HG03439 (cell line): Measurements from ENCODE around the gene DOLK.
"Not testable (repeated sequence)": the region's sequence is repeated elsewhere in the genome, so short reads cannot be mapped to it uniquely, and the experiment has no call there.

Source experiments
- ATAC-seq: cut with Tn5 transposase; IDR thresholded peaks from one replicate; pipeline ENCODE4 v1.9.1; 2021; ENCODE audit warnings: mild to moderate bottlenecking, moderate library complexity; ENCODE audit not compliant: unreplicated experiment

DOLK gene

DNA sequence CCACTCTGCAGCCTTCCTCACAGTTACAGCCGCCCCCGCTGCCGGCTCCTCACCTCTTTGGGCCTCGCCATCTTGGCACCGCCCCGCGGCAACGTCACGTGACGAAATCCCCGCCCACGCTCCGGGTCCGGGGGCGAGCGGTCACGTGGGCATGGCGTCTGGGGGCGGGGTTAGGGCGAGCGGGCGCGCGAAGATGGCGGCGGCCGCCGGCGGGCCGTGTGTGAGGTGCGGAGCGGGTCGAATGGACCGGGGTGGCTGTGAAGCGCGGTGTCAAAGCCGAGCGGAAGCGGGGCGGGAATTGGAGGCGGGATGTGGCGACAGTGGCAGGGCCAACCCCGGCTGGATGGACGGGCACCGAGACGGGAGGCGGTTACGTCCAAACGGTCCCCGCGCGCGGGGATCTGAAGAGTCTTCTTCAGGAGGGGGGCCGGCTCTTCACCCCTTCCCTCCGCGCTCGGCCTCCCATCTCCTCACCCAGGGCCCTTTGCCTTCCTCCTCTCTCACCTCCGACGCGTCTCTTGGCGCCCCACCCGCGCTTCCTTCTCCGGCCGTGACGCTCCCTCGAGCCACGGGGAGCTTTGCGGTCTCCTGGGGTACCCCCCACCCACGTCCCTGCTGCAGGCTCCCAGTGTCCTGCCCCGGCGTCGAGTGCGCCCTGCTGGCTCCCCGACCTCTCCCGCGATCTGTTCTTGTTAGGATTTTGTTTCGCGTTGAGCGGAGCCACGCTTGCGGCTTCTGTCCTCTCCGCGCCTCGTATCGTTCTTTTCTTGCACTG, at the start of gene DOLK, which contains the start of gene NUP188:
Gene DOLK, minus strand, starts transcription at position 77 of the 775 bp plus-strand sequence. CDS start 300 bp downstream, outside the sequence.
Gene NUP188, plus strand, starts transcription at position 173 of the 775 bp plus-strand sequence. Its CDS starts 21 bp downstream, at position 194.
- peak; percentile 78 for ATAC-seq

DNA sequence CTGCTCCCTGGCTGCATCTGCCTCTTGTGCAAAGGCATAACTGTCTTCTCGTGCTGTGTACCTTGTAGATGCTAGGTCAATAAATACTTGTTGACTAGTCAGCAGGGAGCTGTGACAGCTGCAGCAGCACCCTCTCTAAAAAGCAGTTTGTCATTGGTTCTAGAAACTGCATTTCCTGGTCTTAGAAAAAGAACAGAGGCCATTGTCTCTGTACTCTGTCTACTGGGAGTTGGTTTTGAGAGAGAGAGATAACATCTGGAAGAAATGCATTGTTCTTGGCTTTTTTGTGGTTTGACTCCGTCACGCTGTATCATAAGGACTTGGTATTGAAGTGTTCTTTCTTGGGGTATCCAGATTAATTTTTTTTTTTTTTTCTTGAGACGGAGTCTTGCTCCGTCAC, 48.4 kb upstream of the DOLK start:
- no peak for ATAC-seq

DNA sequence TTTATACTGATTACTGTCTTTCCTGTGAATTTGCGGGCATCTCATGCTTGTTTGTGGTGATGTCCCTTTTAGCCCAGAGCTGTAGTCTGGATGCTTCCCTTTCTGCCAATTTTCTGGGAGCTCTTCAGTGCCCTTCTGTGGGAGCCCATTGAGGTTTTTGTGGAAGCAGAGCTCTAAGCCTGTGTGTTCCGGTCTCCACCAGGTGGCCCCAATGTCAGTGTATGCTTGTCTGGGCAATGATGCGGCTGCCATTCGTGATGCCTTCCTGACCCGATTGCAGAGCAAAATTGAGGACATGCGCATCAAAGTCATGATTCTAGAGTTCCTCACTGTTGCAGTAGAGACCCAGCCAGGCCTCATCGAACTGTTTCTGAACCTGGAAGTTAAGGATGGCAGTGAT, 45.6 kb upstream of the DOLK start:
- no peak for ATAC-seq

DNA sequence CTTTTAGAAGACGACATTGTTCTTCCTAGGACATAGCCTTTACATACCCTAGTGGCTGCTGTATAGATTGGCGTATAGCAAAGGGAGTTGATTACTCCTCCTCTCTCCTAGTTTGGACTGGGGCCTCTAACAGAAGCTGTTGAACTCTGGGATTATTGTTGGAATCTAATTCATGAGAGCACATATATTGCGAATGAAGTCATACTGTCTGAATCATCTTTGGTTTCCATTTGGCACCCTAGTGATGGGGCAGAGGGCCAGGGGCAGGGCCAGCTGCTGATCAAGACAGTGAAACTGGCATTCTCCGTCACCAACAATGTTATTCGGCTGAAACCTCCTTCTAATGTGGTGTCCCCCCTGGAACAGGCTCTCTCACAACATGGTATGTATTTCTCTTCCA, 40.4 kb upstream of the DOLK start:
- ATAC-seq = no peak

DNA sequence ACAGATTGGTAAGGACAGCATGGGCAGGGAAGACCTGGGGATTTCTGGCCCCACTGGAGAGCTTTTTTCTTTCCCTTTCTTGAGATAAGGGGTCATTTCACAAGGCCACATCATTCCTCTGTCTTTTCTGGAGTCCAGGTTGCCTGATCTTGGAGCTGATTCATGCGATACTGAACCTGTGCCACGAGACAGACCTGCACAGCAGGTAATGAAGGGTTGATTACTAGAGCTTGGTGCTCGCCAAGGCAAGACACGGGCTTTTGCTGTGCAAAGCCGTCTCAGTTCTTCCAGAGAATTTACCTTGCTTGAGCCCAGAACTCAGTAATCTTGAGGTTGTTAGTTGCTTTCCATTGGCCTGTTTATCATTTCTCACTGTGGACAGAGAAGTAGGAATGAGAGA, 39.3 kb upstream of the DOLK start:
- no peak for ATAC-seq

DNA sequence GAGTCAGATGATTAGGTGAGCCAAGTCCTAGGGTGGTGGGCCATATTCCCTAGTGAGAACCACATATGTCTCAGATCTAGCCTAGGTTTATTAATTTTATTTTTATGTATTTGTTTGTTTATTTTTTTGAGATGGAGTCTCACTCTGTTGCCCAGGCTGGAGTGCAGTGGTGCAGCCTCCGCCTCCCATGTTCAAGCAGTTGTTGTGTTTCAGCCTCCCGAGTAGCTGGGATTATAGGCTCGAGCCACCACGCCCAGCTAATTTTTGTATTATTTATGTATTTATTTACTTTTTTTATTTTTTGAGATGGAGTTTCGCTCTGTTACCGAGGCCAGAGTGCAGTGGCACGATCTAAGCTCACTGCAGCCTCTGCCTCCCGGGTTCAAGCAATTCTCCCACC, 36.1 kb upstream of the DOLK start:
- no peak for ATAC-seq

DNA sequence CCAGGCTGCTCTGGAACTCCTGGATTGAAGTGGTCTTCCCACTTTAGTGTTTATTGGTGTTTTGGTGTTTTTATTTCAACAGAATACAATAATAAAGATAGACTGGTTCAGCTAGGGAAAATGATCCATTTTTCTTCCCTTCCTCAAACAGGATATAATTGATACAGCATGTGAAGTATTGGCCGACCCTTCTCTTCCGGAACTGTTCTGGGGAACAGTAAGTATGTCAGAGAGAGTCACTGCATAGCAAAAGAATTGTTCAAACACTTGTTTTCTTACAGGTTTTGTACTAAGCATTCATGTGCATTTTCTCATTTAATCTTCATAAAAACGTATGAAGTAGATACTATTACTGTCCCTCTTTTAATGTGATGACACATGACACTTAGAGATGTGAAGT, 31.7 kb upstream of the DOLK start:
- ATAC-seq = no peak

DNA sequence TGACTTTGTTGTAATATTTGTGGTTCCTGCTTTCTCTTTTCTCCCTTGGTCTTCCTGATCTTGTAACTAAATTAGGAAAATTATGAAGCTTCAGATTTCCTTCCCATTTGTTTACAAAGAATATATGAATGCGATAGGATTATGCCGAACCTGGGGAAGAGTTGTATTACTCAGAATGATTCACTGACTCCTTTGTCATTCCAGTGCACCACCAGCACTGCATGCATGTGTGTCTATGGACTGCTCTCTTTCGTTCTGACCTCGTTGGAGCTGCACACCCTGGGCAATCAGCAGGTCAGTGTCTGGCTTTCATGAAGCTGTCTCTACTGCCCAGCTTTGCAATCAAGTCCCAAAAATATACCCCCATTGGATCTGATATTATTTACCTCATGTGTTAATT, 25.6 kb upstream of the DOLK start:
- no peak for ATAC-seq

DNA sequence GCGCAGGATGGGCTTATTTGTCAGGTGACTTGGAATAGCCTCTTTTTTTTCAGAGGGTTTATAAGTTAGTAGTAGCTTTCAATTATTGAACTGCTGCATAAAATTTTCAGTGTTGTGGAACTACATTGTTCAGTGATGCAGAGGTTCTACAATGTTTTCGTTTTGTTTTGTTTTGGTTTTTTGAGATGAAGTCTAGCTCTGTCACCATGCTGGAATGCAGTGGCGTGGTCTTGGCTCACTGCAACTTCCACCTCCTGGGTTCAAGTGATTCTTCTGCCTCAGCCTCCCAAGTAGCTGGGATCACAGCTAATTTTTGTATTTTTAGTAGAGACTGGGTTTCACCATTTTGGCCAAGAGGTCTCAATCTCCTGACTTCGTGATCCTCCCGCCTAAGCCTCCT, 22.1 kb upstream of the DOLK start:
- ATAC-seq = no peak

DNA sequence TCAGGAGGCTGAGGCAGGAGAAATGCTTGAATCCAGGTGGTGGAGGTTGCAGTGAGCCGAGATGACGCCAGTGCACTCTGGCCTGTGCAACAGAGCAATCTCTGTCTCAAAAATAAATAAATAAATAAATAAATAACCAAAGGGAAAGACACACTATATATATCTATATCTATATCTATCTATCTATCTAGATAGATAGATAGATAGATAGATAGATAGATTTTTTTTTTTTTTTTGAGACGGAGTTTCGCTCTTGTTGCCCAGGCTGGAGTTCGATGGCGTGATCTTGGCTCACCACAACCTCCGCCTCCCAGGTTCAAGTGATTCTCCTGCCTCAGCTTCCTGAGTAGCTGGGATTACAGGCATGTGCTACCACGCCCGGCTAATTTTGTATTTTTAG, 14.0 kb upstream of the DOLK start:
- ATAC-seq = not testable (repeated sequence)

DNA sequence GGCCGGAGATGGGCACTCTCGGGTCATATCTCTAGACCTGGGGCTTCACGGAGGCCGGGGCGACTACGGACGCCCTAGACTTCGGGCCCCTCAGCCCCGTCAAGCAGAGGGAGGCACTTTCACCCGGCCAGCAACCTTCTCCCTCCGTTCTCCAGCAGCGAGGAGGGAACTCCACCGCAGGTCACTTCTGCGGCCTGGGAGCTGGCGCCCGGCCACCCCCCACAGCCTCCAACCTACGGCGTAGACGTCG, 201 bp downstream of the DOLK start:
- no peak for ATAC-seq

DNA sequence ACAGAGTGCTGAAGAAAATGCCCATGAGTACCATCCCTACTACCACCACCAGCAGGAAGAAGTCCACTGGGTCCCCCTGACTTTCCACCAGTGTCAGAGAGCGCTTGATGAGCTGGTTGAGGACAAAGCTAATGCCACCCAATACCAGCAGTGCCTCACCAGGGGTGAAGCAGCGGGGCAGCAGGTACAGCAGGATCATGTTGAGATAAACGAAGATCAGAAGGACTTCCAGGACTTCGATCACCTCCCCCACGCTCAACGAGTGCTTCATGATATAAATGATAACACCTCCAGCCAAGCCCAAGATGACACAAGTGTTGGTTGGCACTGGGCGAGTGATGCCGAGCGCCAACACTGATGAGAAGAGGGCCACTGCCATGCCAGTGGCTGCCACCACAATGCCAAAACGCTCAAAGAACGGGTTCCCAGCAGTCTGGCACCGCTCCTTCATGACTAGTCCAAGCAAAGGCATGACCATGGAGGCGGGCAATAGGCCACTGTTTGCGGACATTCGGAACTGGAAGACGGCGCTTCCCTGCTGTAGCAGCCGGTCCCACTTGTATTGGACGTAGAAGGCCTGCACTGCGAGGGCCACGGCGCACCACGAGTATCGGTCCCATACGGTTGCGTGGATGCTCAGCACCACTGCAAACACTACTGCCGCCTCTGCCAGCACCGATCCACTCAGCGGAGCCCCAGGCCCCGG, 679 bp downstream of the DOLK start:
- ATAC-seq = peak; percentile 31

DNA sequence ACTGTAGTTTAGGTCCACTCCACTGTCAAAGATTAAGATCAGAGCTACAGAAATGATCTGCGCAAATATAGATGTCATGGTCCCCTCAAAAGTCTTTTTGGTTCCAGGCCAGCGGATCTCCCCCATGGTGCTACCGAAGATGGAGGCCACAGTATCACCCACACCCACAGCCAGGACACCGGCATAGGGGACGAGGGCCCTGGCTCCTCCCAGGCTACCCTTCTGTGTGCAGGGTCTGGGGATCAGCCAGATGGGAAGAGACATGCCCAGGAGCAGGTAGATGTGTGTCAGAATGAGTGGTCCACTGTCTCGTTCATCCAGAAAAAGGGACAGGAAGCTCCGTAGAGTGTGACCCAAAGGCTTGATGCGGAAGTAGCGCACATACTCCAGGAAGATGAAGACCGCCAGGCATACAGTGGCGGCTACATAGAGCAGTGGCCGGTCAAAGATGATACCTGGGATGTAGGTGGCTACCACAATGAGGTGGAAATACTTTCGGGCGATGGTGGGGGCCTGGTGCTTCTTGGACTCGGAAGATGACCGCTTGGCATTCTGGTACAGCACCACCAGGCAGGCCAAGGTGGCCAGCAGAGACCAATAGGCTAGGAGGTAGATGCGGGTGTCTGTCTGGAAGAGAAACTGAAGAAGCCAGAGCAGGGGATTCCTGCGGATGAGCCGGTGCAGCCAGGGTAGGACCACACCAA, 1.5 kb downstream of the DOLK start:
- ATAC-seq = no peak

DNA sequence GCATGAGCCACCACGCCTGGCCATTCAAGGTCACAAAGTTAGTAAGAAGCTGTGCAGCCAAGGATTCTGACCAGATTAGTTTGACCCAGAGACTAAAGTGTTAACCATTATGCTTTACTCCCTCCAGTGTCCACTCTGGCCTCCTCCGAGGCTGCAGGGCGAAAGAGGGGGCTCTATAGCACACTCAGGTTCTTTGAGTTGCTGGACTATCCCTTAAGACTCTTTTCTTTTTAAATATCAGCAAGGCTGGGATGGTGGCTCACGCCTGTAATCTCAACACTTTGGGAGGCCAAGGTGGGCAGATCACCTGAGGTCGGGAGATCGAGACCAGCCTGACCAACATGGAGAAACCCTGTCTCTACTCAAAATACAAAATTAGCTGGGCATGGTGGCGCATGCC, 2.4 kb downstream of the DOLK start:
- not testable (repeated sequence) for ATAC-seq

DNA sequence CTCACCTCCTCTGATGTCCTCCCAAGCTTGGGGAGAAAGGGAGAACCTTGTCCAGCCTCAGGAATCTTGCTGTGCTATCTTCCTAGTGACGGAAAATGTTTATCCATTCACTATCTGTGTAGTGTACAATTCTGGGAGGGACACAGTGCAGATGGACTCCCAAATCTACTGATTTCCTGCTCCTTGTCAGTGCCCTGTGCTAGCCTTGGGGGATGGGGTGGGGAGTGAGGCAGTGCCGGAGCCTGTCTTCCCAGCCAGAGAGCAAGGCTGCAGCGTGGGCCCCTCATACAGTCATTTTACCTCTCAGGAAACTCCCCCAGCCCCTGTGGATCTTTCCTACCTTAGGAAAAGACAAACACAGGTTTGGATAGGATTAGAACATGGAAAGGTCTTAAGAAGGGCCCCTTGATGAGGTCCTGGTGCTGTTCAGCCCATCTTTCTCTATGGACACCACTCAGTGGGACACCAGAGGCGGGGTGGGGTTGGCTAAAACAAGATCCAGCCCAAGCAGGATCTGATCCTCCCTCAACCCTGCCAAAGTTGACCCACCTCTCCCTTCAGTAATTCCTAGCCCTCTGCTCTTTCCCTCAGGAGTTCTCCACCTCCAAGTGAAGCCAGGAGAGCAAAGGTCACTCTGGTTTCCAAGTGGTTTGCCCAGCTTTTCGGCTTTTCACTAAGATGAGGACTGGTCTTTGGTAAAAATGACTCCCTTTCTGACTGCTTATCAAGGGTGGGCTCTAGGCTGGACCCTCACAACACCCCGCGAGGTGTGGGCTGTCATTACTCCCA, 3.4 kb downstream of the DOLK start:
- no peak for ATAC-seq

DNA sequence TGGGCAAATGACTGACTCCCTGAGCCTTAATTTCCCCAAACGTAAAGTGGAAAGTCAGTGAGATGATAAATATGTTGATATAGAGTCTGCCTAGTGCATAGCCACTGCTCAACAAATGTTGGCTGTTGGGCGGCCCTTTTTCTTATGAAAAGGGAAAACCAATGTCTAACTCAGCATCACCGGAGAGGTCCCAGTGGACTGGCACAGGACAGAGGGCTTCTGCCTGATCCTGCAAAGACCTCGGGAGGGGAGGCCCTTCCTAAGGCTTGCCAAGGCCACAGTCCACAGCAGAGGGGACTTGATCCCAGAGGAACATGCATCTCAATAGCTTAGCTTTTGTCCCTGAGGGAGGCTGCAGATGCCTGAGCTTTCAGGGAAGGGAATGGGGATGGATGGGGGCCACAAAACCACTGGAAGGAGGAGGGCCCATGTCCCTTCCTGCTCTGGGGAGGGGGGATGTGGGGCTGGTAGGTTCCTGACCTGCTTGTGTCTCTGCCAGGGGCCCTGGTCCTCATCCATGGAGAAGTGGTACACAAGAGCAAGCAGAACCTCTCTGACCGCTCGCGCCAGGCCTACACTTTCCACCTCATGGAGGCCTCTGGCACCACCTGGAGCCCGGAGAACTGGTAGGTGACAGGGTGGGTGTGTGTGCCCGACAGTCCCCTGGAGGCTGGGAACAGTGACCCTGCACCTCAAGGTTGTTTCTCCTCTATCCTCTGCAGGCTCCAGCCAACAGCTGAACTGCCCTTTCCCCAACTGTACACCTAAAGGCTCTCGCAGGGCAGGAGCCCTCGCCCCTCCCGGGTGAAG, 6.3 kb downstream of the DOLK start:
- ATAC-seq = no peak

DNA sequence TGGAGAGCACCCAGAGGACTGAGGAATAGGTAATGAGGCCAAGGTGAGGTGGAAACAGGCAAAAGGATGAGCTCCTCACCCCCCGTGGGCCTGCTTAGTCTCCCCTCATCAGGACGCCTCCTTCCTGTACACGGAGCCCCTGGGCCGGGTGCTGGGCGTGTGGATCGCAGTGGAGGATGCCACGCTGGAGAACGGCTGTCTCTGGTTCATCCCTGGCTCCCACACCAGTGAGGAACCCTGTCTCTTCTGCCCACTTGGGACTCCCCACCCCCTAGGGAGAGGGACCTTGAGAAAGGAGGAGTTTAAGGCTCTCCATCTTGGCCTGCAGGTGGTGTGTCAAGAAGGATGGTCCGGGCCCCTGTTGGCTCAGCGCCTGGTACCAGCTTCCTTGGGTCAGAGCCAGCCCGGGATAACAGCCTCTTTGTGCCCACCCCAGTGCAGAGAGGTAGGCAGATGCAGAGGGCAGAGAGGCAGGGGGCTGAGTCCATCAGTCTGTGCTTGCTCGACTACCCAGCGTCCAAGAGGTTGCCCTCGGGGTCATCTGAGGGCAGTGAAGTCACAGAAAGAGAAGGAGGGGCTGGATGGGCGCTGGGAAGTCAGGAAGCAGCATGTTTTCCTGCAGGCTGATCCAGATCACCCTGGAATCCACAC, 7.0 kb downstream of the DOLK start:
- ATAC-seq = no peak

DNA sequence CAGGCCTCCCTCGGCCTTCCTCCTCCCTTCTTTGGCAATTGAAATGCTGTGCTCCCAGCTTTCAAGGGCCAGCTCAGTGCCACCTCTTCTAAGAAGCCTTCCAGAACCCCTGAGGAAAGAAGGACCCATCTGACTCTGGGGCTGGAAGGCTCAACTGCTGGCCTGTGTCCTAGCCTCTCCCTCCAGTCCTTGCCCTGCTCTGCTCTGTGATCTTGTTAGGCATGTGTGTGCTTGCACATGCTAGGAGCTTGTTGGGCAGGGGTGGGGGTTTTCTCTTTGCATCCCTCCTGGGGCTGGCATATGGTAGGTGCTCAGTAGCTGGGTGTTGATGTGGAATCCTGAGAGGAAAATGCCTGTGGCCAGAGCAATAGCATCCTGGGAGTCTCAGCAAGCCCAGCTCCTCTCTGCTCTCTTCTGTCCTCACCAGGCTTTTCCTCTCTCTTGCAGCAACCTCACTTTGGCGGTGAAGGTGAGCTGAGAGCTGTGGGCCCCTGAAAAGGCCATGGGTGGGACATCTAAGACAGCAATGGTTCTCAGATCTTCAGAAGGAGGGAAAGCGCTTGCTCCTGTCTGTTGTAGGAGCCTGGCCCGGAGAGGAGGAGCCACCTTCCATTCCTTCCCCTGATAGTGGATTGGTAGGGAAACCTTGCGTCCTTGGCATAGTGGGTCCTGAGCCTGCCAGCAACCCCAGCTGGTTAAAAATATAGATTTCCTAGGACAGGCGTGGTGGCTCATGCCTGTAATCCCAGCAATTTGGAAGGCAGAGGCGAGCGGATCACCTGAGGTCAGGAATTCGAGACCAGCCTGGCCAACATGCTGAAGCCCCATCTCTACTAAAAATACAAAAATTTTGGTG, 9.9 kb downstream of the DOLK start:
- no peak for ATAC-seq
